ENCODE data around the gene KANK4.
A peak's percentile ranks its signal among the peaks of the same experiment; 100 is the strongest.
"Not testable (repeated sequence)": the region's sequence is repeated elsewhere in the genome, so short reads cannot be mapped to it uniquely, and the experiment has no call there.

The KANK4 gene

DNA sequence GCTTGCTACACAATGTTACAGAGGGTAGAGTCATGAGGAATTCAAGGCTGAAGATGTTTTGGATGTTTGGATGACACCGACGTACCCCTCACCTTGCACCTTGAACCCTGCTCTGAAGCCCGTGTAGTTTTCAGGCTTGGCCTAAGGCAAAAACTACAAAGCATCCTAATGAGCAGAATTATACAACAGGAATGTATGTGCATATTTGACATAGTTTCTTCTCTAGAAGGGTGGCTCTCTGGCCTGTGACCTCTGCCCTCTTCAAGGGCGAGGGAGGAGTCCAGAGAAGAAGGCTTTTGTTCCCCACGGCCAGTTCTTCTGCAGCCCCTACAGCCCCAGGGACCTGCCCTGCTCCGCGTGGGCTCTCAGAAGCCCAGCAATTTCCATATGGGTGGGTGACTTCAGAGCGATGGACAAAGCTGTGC is 81.3 kb downstream of the KANK4 start:
- no peak for DNase-seq (ENCODE audit: low read depth)

DNA sequence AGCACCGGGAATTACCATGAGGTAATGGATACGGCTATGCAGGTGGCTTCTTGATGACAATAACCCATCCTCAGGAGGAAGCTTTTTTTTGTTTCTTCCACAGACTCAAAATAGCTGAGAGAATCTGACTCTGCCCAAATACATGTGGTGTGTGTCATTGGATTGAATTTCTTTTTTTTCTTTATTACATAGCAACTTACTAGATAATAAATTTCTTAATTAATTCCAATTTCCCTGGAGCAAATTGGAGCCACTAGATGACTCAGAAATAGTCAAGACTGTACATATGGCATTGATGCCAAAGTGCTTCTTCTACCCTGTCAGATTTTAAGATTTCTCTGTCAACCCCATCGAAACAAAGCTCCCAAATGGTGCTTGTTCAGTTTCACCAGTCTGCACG is 81.9 kb downstream of the KANK4 start:
- no peak for DNase-seq (ENCODE audit: low read depth)

DNA sequence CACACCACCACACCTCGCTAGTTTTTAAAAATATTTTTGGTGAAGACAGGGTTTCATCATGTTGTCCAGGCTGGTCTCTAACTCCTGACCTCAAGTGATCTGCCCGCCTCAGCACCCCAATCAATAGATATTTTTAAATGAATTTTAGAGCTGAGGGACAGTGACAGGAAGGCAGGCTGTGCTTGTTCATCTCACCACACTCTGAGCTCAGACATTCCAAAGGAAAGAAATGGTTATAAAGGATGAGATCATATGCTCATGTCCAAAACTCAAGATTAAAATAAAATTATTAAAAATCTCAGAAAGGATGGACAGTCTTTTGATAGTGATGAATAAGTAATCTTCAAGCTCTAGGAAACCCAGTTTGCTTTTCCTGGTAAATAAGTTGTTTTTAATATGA is 83.7 kb downstream of the KANK4 start:
- DNase-seq (ENCODE audit: low read depth): no peak

DNA sequence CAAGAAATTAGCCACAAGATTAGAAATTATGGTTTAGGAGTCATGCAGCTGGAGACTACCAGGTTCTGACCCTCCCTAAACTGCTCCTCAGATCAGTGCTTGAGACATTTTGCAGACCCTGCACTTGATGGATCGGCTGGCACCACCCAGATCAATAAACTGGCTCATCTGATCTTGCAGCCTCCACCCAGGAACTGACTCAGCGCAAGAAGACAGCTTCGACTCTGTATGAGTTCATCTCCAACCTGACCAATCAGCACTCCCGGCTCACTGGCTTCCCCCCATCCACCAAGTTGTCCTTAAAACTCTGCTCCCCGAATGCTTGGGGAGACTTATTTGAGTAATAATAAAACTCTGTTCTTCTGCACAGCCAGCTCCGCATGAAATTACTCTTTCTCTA is 84.5 kb downstream of the KANK4 start:
- DNase-seq (ENCODE audit: low read depth): no peak

DNA sequence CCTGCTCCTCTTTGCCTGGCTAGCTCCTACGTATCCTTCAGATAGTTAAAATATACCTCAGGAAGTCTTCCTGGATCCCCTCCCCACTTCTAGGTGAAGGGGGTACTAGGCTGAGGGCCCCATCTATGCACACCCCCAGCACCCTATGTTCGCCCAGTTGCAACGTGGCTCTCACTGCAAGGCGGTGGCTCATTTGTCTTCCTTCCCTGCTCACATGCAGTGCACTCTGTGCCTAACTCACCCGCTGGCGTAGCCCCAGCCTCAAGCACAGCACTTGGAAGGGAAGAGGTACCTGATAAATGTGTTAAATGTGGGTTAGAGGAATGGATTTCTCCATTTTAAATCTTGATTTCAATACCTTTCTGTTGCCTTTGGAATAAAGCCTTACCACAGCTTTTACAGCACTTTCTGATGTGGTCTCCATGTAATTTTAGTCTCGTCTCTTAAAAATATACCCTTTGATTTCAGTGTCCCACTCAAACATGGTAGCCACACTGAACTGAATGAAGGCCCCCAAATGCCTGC is 85.2 kb downstream of the KANK4 start:
- no peak for DNase-seq (ENCODE audit: low read depth)

DNA sequence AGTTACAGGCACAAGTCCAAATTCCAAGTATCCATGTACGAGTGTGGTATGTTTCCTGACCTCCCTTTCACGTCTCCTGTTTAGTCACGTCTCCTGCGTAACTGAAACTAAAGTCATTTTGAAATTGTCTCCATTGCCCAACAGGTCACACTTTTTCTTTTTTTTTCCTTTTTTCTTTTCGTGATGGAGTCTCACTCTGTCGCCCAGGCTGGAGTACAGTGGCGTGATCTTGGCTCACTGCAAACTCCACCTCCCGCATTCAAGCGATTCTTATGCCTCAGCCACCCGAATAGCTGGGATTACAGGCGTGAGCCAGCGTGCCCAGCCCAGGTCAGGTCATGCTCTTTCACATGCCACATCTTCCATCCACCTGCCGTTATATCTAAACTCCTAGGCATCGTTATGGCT is 86.4 kb downstream of the KANK4 start:
- no peak for DNase-seq (ENCODE audit: low read depth)

DNA sequence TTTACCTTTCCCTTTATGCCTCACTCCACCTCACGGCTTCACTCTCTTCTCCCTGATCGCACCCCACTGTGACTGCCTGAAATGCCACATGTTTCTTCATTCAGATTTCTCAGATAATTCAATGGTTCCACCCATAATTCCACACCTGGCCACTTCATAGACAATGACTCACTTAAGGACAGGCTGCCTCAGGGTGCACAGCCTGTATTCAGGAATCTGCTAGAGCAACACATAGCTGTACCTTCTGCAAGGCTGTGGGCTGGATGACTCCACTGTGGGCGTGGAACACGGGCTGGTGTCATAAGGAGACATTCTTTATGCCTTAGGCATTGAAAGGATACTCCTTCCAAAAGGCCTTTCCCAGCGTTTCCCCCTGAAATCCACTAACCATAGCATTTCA is 88.5 kb downstream of the KANK4 start:
- DNase-seq (ENCODE audit: low read depth): peak; percentile 82

DNA sequence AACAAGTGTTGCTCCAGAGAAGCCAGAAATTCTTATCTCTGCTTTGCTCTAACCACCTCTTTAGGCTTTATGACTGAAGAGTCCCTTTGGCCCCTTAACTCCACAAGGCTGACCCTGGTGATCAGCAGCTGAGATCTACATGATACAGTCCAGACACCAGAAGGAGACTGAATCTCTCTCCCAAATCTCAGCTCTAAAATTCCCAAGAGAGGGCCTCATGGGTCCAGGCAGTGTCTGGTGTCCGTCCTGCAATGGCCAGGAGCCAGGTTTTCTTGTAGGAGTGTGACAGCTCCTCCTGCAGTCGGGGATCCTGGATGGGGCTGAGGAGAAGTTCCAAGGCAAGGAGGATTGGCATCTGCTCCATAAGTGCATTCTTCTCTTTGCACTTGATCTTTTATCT is 89.3 kb downstream of the KANK4 start:
- no peak for DNase-seq (ENCODE audit: low read depth)

DNA sequence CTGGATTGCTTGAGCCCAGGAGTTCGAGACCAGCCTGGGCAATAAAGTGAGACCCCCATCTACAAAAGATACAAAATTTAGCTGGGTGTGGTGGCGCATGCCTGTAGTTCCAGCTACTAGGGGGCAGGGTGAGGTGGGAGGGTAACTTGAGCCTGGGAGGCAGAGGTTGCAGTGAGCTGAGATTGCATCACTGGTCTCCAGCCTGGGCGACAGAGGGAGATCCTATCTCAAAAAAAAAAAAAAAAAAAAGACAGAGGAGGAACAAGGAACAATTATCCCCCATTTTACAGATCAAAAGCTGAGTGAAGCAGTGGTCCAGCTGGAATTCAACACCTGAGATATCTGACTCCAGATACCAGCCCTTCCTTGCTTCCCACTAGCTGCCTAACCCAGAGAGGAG is 89.8 kb downstream of the KANK4 start:
- DNase-seq (ENCODE audit: low read depth): no peak

DNA sequence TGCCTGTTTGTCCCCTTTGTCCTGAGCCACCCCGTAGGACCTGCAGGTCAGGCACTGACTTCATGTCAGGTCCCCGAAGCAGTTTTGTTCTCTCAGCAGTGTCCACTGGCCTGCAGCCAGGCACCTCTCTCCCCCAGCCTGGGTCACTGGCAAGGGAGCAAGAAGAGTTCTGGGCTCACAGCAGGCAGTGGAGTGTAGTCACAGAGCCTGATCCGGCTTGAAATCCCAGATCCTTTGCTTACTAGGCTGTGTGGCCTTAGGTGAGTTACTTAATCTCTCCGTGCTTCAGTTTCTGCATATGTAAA is 90.4 kb downstream of the KANK4 start:
- no peak for DNase-seq (ENCODE audit: low read depth)

DNA sequence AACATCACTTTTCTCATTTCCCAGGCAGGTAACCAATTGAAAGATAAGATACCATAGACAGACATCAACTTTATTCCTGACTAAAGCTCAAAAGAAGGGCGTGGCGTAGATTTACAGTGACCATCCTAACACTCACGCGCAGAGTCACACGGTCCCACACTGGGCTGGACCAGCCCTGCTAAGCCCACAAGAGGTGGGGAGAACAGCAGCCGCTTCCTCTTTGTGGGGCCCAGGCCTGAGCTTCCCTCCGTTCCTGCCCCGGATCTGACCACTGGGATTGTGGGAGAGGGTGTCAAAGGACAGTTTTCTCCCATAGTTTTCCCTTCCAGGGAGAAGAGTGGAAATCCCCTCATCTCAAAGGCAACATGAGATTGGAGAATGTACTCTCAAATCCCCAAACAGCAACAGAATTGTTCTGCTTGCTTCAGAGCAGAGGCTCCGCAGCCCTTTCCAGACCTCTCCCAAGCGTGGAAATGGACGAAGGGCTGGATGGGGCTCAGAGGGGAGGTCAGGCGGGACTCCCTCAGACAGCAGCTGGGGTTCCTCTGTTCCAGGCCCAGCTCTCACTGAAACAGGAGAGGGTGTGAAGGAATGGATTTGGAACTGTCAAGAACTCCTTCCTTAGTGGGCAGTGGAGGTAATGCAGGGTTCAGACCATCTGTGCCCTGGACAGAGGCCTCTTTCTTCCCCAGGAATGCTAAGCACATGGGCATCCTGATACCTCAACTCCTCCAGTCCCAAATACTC is 90.9 kb downstream of the KANK4 start:
- DNase-seq (ENCODE audit: low read depth): no peak

DNA sequence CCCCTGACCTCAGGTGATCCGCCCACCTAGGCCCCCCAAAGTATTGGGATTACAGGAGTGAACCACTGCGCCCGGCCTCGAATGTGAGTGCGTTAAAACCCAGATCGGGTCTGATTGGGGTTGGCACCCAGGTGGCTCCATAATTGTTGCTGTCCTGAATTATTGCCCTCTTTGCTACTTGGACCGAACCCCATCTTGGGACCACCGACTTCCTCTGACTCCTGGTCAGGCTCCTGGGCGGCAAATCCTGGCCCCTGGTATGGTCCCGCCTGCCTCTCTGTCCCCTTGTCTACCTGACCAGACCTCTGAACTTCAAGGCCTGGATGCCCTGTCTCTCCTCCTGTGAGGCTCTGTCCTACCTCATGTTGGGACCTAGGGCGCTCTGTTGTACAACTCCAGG is 91.7 kb downstream of the KANK4 start:
- no peak for DNase-seq (ENCODE audit: low read depth)

DNA sequence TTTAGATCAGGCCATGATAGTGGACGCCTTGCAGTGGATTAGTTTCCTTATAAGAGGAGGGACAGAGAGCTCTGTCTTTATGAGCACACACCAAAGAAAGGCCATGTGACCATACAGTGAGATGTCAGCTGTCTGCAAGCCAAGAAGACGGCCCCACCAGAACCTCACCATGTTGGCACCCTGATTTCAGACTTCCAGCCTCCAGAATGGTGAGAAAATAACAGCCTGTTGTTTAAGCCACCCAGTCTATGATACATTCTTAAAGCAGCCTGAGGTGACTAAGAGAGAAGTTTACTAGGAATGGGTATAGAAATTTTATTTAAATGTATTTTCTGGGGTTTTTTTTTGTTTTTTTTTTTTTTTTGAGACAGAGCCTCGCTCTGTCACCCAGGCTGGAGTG is 95.1 kb downstream of the KANK4 start:
- no peak for DNase-seq (ENCODE audit: low read depth)

DNA sequence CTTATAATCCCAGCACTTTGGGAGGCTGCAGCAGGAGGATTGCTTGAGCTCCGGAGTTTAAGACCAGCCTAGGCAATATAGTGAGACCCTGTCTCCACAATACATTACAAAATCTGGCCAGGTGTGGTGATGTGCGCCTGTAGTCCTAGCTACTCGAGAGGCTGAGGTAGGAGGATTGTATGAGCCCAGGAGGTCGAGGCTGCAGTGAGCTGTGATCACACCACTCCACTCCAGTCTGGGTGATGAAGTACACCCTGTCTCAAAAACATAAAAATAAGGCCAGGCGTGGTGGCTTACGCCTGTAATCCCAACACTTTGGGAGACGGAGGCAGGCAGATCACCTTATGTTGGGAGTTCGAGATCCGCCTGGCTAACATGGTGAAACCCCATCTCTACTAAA is 96.9 kb downstream of the KANK4 start:
- no peak for DNase-seq (ENCODE audit: low read depth)

DNA sequence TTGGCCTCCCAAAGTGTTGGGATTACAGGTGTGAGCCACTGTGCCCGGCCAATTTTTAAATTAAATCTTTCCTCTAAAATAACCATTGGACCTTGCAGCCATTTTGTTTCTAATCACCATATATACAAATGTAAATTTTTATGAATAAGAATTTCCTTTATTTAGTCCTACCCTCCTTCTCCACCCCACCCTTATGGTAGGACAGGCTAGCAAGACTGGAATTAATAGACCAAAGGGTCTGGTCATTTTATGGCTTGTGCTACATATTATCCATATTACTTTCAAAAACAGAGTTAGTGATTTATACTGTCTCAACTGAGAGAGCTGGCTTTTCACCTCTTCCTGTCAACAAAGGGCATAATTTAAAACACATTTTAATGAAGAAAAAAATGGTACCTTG is 98.1 kb downstream of the KANK4 start:
- DNase-seq (ENCODE audit: low read depth): no peak

DNA sequence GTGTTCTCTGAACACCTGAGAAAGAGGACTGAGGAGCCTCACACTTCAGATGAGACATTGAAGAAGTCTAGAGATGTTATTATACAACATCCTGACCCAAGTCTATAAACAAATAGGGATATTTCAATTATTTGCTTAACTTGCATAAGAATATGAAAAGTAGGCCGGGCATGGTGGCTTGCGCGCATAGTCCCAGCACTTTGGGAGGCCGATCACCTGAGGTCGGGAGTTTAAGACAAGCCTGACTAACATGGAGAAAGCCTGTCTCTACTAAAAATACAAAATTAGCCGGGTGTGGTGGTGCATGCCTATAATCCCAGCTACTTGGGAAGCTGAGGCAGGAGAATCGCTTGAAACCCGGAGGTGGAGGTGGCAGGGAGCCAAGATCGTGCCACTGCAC is 98.8 kb downstream of the KANK4 start:
- DNase-seq (ENCODE audit: low read depth): not testable (repeated sequence)

DNA sequence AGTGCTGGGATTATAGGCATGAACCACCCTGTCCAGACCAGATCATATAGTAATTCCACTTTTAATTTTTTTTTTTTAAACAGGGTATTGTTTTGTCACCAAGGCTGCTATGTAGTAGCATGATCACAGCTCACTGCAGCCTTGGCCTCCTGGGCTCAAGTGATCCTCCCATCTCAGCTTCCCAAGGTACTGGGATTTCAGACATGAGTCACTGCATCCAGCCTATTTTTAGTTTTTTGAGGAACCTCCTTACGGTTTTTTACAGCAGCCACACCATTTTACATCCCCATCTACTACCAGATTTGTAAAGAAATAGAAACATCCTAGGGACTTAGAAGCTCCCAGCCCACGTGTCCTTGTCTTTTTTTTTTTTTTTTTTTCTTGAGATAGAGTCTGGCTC is 100.6 kb downstream of the KANK4 start:
- DNase-seq (ENCODE audit: low read depth): no peak

DNA sequence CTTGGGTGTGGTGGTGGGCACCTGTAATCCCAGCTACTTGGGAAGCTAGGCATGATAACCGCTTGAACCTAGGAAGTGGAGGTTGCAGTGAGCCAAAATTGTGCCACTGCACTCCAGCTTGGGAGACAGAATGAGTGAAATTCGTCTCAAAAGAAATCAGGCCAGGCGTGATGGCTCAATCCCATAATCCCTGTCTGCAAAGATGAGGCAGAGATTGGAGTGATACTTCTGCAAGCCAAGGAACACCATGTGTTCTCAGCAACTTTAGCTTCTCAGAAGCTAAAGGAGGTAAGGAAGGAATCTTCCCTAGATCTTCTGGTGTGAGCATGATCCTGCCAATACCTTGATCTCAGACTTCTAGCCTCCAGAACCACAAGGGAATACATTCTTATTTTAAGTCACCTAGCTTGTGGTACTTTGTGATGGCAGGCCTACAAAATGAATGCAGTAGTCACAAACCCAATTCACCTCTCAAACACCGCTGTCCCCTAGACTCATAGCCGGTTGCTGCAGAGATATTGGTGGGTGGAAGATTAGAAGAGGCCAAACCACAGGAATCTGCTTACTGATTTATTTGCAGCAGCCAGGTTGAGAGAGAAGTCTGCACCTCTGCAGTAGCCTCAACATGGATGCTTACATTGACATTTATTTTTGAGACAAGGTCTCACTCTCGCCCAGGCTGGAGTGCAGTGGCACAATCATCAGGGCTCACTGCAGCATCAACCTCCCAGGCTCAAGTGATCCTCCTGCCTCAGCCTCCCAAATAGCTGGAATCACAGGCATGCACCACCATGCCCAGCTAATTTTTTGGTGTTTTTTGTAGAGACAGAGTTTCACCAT is 105.9 kb downstream of the KANK4 start:
- no peak for DNase-seq (ENCODE audit: low read depth)

DNA sequence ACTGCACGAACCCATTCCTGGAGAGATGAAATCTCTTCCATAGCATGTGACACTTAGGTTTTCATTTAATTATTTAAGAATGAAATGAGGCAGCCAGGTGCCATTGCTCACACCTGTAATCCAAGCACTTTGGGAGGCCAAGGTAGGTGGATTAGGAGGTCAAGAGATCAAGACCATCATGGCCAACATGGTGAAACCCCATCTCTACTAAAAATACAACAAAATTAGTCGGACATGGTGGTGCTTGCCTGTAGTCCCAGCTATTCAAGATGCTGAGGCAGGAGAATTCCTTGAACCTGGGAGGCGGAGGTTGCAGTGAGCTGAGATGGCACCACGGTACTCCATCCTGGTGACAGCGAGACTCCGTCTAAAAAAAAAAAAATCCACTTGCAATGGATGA is 106.8 kb downstream of the KANK4 start:
- DNase-seq (ENCODE audit: low read depth): no peak

DNA sequence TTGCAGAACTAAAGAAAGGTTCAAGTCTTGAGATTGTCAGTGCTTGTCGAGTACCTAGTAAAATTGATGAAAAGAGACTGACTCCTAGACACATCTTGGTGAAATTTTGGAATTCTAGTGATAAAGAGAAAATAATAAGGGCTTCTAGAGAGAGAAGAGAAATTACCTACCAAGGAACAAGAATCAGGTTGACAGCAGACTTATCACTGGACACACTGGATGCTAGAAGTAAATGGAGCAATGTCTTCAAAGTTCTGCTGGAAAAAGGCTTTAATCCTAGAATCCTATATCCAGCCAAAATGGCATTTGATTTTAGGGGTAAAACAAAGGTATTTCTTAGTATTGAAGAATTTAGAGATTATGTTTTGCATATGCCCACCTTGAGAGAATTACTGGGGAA is 108.3 kb downstream of the KANK4 start:
- no peak for DNase-seq (ENCODE audit: low read depth)

DNA sequence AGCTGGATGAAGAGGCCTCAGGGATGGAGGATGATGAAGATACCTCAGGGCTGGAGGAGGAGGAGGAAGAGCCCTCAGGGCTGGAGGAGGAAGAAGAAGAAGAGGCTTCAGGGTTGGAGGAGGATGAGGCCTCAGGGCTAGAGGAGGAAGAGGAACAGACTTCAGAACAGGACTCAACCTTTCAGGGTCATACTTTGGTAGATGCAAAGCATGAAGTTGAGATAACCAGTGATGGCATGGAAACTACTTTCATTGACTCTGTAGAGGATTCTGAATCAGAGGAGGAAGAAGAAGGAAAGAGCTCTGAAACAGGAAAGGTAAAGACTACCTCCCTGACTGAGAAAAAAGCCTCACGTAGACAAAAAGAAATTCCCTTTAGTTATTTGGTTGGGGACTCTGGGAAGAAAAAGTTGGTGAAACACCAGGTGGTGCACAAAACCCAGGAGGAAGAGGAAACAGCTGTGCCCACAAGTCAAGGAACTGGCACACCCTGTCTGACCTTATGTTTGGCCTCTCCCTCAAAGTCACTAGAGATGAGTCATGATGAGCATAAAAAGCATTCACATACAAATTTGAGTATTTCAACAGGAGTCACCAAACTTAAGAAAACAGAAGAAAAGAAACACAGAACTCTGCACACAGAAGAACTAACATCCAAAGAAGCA is 109.2 kb downstream of the KANK4 start:
- DNase-seq (ENCODE audit: low read depth): peak; percentile 30

DNA sequence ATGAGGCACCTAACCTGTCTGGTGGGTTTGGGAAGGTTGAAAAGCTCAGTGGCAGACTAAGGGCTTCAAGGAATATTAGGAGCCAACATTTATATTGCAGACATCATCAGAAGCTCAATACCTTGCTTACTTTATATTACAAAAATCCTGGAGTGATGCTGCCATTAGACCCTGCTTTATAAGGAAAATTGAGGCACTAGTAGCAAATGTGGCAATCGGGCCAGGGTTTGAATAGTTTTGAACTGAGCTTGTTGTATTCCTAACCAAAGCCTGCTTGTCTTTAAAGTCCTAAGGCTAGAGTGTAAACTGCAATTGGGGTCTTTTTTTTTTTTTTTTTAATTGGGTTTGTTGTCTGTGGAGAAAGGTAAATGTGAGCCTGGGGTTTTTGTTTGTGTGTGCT is 110.3 kb downstream of the KANK4 start:
- no peak for DNase-seq (ENCODE audit: low read depth)

DNA sequence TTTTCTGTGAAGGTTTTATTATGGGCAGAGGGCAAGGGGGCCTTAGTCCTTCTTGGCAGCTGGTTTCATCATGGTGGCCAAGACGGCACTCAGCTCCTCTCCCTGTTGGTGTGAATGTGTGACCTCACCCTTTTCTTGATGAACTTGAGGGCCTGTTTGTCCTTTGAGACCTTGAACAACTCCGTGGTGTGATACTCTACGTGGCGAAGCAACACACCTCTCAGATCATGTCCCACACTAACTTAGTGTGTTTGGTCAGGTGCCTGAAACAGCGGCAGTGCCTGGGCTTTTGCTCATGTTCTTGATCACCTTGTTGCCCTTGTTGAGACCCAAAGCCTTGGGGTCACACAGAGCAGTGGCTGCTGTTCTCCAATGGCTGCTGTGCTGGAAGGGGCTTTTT is 111.1 kb downstream of the KANK4 start:
- DNase-seq (ENCODE audit: low read depth): no peak
